Kidney (tissue), 14 donors: ENCODE results near the gene ATXN7L1. TPM values are rescaled to one million over a fixed set of nuclear protein-coding genes. Genes with fewer than 3 reads are reported as not detected.

Experiments used
- DNase-seq, 5 donors: peaks; one replicate each; pipeline ENCODE4 v3.0.0-alpha.2; 2013 to 2020
- FAIRE-seq: peaks from 2 replicates; lab custom pipeline; 2012; peaks lifted over from hg19 to GRCh38; lab: Jason Lieb, UNC
- H3K27ac ChIP-seq, 2 donors: one replicate each; pipeline ENCODE4 v1.7.0; 2013; ENCODE audit warnings: low read depth in 2 of 2, low read length in 2 of 2, inconsistent platforms in 1 of 2
- H3K27me3 ChIP-seq: one replicate; pipeline ENCODE4 v1.7.1; 2013; ENCODE audit warnings: low read length, inconsistent platforms; ENCODE audit not compliant: control insufficient read depth, insufficient read depth
- H3K36me3 ChIP-seq, 3 donors: one replicate each; pipeline versions ENCODE4 v1.7.0 to v1.7.1; 2013; ENCODE audit warnings: low read length in 3 of 3, control low read depth in 1 of 3, inconsistent platforms in 1 of 3; ENCODE audit not compliant: insufficient read depth in 3 of 3, control insufficient read depth in 2 of 3
- H3K4me1 ChIP-seq, 3 donors: one replicate each; pipeline versions ENCODE4 v1.7.0 to v1.7.1; 2013; ENCODE audit warnings: low read length in 3 of 3, inconsistent platforms in 1 of 3, low read depth in 1 of 3; ENCODE audit not compliant: control insufficient read depth in 2 of 3, insufficient read depth in 2 of 3
- H3K4me3 ChIP-seq, 3 donors: one replicate each; pipeline versions ENCODE4 v1.7.0 to v1.8.1; 2013; ENCODE audit warnings: low read length in 3 of 3, control low read depth in 1 of 3, inconsistent platforms in 1 of 3
- H3K9ac ChIP-seq, 3 donors: one replicate each; pipeline versions ENCODE4 v1.7.0 to v1.7.1; 2013; ENCODE audit warnings: low read length in 3 of 3, control low read depth in 1 of 3, inconsistent platforms in 1 of 3
- H3K9me3 ChIP-seq, 3 donors: one replicate each; pipeline versions ENCODE4 v1.7.0 to v1.7.1; 2013; ENCODE audit warnings: low read length in 3 of 3, control low read depth in 1 of 3, inconsistent platforms in 1 of 3; ENCODE audit not compliant: control insufficient read depth in 2 of 3, insufficient read depth in 1 of 3
- CTCF ChIP-seq: IDR thresholded peaks from 3 replicates; pipeline ENCODE4 v1.5.1; 2012; ENCODE audit warnings: mild to moderate bottlenecking, moderate library complexity, borderline replicate concordance; ENCODE audit not compliant: insufficient read depth; ENCODE audit errors: extremely low read depth
- intact Hi-C: fragments of 100-400 bp; cut with DNase I; formaldehyde crosslinking; loops from one replicate; pipeline ENCODE4 v1.11.1; 2022
- polyA plus RNA-seq: library from polyadenylated mRNA; stranded (reverse); fragments of 350-450 nt; fragmentation: Illumina TruSeq; extraction: RNeasy Lipid Tissue Mini Kit (QIAGEN cat#74804); gene quantifications from one replicate; pipeline ENCODE4 v1.2.3, GENCODE V29; 2014; ENCODE audit warnings: low read depth, low replicate concordance; ENCODE audit not compliant: insufficient read depth
- total RNA-seq: library from RNA; stranded (reverse); fragmentation: NEBNext Ultra II Directional; extraction: Animal tissue kit (Norgen Biotek cat#: 25700); gene quantifications from one replicate; pipeline ENCODE4 v1.2.1, GENCODE V29; 2021
- donor health status: control.
- donor health status: control.
- donor health status: control.
- donor health status: control.
- donor health status: control.
- donor health status: DM: yes; HTN: yes; CAD: no.
- donor health status: Normal renal cell carcinoma (clear cell type).

The ATXN7L1 gene
- total and polyA plus RNA-seq, 2 donors from 2014 or later = 12.5 to 18.5 TPM

DNA sequence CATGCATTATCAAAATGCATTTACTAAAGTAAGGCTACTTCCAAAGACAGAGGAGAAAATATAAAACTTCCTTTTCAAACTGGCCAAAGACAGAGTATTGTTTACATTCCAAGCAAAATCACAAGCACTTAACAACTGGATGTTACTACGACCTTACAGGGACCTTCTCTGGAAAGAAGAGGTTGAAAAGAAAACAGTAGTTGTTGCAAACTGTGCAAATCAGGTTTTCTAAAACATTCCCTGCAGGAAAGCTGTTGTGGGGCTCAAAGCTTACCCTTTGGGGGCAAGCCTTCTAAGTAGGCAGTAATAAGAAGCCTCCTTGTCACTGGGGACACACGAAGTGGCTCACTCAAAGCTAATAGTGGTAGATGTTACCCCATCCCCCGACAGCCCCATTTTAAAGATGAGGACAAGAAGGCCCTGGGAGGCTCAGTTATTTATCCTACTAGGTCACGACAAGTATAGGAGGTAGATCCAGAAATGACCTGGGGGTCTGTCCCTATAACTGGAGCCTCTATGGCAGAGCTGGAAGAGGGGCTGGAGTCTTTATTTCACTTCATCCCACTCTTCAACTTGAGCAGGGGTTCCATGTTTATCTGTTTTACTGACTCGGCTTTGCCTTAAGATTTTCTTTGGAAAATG lies 46.6 kb downstream of the ATXN7L1 start:
- intact Hi-C loops = no loop called here
- no peak for TF ChIP-seq CTCF
- no peak for FAIRE-seq
- Histone ChIP-seq H3K9me3 (no peaks in the 10 kb centered on the region), H3K27ac (peak overlapping the region in 1 of 2 donors; percentile 3), H3K27me3 (no peaks in the 10 kb centered on the region), H3K36me3 (no peaks in the 10 kb centered on the region), H3K4me3 (no peak overlapping the region), H3K9ac (no peak overlapping the region), H3K4me1 (no peaks in the 10 kb centered on the region)
- DNase-seq = peak in 1 of 5 donors; percentile 48

- H3K4me3 ChIP-seq = no peak overlapping the region
- no peak for FAIRE-seq
These were observed 48.3 kb downstream of the ATXN7L1 start for GRCh38 chr7:105828141-105828540.

DNA sequence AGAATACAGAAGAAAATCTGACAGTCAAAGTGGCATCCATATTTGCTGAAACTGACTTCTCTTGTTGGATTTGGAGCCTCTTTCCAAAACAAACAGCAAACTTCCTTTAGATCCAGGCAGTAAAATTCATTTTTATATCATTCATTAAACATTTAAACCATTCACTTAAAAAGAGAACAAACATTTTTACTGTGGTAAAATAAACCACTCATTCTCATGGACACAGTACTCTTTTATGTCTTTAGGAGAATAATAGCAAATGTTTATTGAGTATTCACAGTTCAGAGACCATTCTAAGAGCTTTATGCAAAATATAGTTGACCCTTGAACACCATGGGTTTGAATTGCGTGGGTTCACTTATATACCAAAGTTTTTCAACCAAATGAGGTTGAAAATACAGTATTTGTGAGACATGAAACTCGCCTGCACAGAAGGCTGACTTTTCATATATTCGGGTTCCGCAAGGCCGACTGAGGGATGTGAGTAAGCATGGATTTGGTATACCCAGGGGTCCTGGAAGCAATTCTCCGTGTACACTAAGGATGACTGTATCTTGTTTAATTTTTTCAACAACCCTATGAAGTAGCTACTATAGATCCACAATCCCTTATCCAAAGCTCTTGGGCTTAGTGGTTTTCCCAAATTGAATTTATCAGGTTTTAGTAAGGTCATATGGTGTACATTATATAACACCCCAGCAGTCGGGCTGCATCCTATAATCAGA lies 49.1 kb downstream of the ATXN7L1 start:
- Histone ChIP-seq H3K27ac (no peak overlapping the region), H3K9ac (no peak overlapping the region), H3K27me3 (no peaks in the 10 kb centered on the region), H3K4me1 (no peaks in the 10 kb centered on the region), H3K36me3 (no peaks in the 10 kb centered on the region), H3K4me3 (no peak overlapping the region), H3K9me3 (no peaks in the 10 kb centered on the region)
- DNase-seq = peak in 1 of 5 donors; percentile 65
- intact Hi-C loops = no loop called here
- no peak for FAIRE-seq
- no peak for TF ChIP-seq CTCF

More at GRCh38 chr7:105828141-105828540, 48.3 kb downstream of the ATXN7L1 start:
- Histone ChIP-seq H3K9ac (no peak overlapping the region), H3K36me3 (no peaks in the 10 kb centered on the region), H3K27me3 (no peaks in the 10 kb centered on the region), H3K27ac (no peak overlapping the region), H3K4me1 (no peaks in the 10 kb centered on the region), H3K9me3 (no peaks in the 10 kb centered on the region)
- intact Hi-C loops = no loop called here
- TF ChIP-seq CTCF = no peak
- DNase-seq = no peak
